RCC 7860 (cell line): ENCODE results near the gene WEE2.
"Not testable (repeated sequence)": the region's sequence is repeated elsewhere in the genome, so short reads cannot be mapped to it uniquely, and the experiment has no call there.

Source experiments
- DNase-seq: peaks from one replicate; pipeline ENCODE4 v3.0.0-alpha.2; 2015; ENCODE audit warnings: low spot score
- FAIRE-seq: peaks from 2 replicates; lab custom pipeline; 2012; peaks lifted over from hg19 to GRCh38; lab: Jason Lieb, UNC

WEE2 gene

DNA sequence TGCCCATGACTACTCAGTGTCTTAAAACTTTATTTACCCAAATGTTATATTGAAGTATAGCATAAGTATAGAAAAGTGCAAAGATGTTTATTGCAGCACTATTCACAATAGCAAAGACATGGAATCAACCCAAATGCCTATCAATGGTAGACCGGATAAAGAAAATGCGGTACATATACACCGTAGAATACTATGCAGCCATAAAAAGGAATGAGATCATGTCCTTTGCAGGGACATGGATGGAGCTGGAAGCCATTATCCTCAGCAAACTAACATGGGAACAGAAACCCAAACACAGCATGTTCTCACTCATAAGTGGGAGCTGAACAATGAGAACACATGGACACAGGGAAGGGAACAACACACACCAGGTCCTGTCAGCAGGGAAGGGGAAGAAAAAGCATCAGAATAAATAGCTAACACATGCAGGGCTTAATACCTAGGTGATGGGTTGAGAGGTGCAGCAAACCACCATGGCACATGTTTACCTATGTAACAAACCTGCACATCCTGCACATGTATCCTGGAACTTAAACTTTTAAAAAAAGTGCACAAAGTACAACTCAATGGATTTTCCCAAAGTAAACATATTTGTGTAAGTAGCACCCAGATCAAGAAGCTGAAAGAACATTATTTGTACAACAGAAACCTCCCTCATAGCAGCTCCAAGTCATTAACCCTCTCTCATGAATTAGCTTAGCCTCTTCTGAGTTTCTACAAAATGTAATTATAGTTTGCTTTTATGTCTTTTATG lies 18.9 kb upstream of the WEE2 start:
- FAIRE-seq, DNase-seq: not testable (repeated sequence)

DNA sequence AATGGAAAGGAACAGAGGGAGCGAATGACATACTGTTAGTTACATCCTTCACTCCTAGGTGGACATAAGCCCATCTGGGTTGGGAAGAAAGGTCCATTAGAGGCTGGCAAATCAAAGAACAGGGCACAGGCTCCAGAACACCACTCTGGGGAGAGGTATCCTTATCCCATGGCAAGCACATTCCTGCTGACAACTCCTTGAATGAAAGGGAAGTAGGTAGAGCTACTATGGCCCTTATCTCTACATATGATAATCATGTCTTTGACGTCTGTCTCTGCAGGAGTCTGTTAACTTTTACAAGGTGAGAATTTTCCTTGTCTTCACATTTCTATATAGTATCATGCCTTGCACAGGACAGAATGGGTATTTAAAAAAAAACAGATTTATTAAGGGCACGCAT lies 16.6 kb upstream of the WEE2 start:
- FAIRE-seq: no peak
- DNase-seq: no peak

DNA sequence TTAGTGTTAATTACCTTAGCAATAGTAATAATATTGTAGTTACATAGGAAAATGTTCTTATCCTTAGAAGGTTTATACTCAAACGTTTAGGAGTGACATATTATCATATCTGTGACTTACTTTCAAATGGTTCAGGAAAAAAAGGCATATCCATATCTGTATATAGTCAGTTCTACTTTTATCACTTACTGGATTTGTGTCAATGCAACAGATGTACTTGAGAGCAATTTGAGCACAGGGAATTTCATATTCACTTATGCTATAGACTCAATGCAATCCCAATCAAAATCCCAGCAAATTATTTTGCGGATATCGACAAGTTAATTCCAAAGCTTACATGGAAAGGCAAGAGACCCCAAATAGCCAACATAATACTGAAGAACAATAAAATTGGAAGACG lies 16.2 kb upstream of the WEE2 start:
- DNase-seq: no peak

DNA sequence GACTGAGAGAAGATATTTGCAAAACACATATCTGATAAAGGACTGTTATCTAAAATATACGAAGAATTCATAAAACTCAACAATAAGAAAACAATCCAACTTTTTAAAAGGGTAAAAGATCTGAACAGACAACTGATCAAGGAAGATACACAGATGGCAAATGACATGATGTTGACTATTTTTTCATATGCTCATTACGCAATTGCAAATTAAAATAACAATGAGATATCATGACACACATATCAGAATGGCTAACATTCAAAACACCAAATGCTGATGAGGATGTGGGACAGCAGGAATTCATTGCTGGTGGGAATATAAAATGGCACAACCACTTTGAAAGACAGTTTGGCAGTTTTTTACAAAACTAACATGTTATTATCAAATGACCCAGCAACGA lies 15.1 kb upstream of the WEE2 start:
- FAIRE-seq (peak; percentile 5), DNase-seq (no peak)

More for the DNA sequence above, 16.2 kb upstream of the WEE2 start:
- no peak for FAIRE-seq

DNA sequence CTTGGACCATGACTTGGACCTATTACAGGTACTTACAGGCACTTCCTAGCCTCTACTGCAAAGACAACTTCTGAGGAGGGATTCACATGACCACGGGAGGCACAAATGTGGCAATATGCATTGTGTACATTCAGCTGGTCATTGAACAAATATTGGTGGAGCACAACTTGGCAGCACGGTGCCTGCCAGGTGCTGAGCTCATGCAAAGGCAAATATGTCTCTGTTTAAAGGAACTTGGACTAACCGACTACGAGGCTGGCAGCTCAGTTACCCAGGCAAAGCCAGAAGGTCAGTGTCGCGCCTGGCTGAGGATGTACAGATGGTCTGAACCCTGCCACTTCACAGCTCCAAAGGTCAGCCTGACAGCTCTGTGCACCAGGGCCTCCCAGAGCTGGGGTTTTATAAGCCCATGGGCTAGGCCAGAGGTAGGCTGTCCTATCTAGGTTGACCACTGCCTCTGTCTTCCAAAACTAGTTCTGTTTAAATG lies 12.3 kb upstream of the WEE2 start:
- FAIRE-seq (peak; percentile 83), DNase-seq (peak; percentile 68)

DNA sequence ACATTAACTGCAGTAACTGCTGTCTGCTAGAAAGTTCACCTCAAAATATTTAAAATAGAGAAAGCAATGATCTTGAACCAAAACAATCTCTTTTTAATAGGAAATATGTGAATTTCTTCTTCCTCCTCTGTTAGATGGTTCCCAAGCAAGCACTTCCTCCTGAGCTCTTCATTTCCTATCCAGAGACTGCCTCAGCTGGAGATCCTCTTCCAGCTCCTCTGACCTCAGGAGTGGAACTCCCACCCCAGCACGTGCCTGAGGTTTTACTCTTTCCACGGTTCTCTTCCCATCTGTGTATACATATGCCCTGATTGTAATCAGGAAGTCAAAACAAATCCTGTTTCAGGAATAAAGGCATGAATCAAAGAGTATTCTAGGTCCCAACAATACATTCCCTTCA lies 11.8 kb upstream of the WEE2 start:
- FAIRE-seq: no peak

DNA sequence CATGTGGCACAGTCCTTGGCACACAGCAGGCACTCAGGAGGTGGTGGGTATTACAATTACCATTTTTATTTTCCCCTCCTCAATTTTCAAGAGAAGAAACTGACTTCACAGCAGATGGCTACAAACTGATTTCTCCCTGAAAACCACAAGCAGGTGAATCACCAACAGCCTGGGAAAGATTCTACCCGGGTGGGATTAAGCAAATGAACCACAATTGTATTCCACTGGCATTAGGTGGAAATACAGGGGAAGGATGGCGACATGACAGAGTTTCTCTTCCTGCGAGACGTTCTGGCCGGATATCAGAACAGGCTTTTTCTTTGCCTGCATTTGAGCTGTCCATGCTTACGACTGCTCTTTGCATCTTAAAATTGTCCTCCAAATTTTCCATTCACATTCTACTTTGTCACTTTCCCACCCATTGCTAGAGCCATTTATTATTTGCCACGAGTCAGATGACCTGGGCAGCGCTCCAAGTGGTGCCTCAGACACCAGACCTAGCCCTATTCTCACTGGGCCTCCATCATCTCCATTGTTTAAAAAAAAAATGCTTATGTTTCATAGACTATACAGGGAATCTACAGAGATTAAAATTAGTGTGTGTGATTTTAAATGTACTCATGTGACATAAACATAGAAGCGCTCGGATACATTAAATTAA lies 10.8 kb upstream of the WEE2 start:
- FAIRE-seq (peak; percentile 98), DNase-seq (peak; percentile 84)

More for the DNA sequence above, 11.8 kb upstream of the WEE2 start:
- DNase-seq: no peak

DNA sequence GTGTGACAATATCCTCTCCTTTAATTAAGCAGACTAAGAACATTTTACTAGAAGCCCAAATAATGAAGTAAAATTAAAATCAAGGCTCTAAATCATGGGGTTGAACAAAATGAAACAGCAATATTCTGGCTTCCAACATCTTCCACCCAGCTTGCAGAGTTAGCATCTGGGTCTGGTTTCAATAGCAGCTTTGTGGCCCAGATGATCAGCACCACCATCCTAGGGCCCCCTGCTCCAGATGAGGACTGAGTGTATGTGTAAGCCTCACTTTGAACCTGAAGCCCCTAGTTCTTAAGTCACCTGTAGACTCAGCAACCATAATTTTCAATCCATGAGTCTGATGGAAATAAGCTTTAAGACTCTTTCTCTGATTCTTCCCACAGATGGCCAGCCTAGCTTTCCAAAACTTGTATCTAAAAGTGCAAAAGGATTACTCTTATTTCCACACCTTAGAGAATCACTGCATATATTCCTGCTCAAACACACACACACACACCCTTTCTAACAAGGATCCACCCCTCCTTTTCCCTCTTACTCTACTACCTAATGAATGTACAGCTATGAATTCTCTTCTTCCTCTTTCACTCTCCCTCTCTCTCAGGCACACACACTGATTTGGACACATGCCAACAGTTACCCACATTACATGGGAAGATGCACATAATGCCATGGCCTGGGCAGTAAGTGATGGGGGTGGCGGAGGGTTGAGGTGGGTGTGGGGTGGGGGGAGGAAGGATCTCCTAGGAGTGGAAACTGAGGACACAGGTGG lies 9.7 kb upstream of the WEE2 start:
- DNase-seq: peak; percentile 41
- FAIRE-seq: no peak

DNA sequence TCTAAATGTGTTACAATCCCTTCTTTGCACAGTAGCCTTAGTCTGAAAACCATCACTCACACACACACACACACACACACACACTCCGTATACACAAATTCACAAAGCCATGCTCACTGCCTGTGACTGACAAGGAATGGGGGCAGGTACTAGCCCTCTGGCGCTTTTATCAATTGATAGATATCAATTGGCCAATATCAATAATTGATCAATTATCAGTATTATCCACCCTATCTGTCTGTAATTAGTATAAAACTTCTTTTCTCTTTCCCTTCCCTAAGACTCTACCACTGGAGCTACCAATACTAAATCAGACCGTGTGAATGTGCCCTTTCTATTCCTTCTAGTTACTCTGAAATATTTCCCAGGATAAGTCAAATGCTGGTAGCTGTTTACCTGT lies 8.3 kb upstream of the WEE2 start:
- FAIRE-seq (no peak), DNase-seq (no peak)

DNA sequence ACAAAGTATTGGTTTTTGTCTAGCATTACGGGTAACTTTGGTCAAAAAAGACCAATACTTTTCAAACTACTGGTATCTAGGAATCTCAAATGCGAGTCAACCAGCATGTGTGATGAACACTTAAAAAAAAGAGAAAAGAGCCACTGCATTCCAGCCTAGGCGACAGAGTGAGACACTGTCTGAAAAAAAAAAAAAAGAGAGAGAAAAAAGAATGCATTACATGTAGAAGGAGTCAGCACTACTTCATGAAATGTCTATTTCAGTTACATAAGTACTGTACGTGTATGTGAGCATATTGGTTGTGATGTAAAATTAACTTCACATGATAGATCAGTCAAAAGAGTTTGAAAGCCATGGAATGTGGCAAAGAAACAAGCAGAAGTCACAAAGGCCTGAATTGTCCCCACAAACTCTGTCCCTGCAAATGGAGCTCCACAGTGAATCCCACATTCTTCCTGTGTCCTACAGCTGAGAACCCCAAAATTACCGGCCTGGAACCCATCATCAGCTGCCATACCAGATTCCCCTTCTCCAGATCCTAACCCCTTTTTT lies 7.8 kb upstream of the WEE2 start:
- no peak for DNase-seq
- FAIRE-seq: no peak

DNA sequence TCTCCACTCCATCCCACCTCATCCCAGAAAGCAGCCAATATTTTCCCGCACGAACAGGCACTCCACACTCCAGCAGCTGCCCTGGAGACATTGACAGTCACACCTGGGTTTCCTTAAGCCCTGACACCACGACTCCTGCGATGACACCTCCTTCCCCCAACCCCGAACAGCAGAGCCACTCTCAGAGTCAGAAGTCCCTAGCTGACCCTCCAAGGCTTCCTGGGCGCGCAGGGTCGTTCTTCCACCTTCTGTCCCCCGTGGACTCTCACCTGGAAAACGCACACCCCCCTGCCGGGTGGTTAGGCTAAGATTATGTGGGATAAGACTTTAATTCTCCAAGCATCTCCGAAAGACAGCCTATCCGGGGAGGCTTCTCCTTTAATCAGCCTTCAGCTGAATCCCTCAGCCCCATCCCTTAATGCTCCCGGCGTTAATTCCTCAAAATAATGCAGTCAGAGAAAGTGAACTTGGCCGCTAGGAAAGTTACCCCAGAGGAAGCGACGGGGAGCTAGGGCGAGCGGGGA lies 7.2 kb upstream of the WEE2 start:
- no peak for DNase-seq
- FAIRE-seq: no peak

DNA sequence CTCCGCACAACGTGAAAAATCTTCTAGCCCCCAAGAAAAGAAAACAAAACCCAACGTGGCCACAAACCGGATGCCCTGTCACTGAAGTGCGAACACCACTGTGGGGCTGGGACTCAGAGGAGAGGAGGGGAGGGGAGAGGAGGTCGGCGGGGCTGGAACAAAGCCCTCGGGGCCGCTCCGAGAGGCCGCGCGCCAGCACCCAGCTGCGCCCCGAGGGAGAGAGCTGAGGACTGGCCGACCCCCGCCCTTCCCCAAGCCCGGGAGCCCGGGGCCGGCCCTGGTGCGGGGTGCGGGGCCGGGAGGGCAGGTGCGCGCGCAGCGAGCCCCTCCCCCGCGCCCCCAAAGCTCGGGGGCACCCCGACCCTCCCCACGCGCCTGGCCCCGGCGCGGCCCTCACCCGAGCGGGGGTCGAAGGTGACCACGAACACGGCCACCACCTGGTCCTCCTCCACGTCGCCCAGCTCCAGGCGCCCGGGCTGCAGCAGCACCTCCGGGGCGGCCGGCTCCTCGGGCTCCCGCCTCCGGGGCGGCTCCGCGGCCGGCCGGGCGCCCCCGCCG lies 6.6 kb upstream of the WEE2 start:
- no peak for FAIRE-seq
- DNase-seq: peak; percentile 27

DNA sequence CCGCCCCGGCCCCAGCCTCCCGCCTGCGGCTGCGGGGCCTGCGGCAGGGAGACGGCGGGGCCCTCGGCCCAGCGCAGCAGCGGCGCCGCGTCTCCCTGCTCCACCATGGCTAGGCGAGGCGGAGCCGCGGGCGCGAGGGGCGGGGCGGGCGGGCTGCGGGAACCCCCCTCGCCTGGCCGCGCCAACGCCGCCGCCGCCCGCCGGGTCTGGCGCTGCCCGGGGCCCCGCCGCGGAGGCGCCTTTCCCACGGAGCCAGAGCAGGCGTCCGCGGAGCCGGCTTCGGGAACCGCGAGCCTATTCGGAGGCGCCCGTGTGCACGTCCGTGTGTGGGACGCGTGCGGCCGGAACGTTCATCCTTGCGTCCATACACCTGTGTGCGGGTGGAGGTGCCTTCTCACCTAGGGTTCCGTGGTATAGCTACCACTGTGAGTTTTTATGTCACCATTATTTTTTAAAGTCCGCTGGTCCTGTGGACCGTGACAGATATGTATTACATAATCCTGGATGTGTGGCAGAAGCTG lies 6.0 kb upstream of the WEE2 start, which contains the start of gene DENND11:
Gene DENND11 (minus strand): TSS at position 120 of the 521 bp plus-strand sequence. CDS start 13 bp downstream, at position 107.
- DNase-seq (no peak), FAIRE-seq (no peak)

DNA sequence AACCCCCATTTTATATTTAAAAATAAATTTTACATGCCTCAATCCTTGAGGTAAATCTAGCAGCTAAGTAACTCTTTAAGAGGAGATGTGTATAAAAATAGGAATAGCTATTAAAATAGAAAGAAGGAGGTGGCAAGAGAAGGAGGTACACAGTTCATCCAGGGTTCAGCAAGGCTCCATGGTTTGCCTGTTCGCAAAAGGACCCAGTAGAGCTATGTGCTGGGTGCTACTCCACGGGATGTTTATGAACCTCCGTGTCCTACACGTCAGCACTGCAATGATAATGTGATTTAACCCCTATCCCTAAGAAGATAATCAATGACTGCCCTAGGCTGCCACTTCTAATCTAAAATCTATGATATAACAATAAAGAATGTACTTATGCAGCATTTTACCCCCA lies 5.3 kb upstream of the WEE2 start:
- no peak for FAIRE-seq

DNA sequence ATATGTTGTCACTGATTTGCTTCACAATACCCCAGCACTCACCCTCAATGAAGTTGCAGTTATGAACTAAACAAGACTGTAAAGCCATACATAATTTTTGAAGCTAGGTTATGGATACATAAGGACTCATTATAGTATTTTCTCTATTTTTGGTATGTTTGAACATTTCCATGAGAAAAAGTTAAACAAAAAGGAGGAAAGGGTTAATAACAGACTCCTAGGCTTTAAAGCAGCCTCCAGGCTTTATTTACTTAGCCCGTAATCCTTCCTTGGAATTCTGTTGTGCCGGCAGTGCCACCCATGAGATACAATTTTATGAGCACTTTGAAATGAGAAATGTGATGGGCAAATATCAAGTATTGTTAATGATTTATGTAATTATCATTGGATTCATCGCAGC lies 4.0 kb upstream of the WEE2 start:
- no peak for DNase-seq
- FAIRE-seq: no peak

More for the DNA sequence above, 5.3 kb upstream of the WEE2 start:
- DNase-seq: no peak

DNA sequence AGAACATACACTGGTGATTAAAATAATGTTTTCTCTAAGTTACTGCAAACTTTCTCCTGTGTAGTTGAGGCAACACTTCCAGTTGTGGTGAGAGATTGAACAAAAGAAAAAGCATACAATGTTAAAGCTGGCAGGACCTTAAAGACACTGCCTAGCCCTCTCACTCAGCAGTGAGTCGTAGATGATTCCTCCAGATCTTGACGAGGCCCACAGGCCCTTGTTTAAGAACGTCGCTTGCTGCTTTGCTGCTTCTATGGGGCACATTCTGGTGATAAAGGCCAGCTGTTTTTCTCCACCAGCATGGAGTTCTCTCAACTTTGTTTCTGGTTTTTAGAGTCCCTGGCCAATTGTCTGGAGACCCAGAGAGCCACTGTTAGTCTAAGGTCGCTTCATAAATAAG lies 3.4 kb upstream of the WEE2 start:
- FAIRE-seq: no peak
- no peak for DNase-seq

DNA sequence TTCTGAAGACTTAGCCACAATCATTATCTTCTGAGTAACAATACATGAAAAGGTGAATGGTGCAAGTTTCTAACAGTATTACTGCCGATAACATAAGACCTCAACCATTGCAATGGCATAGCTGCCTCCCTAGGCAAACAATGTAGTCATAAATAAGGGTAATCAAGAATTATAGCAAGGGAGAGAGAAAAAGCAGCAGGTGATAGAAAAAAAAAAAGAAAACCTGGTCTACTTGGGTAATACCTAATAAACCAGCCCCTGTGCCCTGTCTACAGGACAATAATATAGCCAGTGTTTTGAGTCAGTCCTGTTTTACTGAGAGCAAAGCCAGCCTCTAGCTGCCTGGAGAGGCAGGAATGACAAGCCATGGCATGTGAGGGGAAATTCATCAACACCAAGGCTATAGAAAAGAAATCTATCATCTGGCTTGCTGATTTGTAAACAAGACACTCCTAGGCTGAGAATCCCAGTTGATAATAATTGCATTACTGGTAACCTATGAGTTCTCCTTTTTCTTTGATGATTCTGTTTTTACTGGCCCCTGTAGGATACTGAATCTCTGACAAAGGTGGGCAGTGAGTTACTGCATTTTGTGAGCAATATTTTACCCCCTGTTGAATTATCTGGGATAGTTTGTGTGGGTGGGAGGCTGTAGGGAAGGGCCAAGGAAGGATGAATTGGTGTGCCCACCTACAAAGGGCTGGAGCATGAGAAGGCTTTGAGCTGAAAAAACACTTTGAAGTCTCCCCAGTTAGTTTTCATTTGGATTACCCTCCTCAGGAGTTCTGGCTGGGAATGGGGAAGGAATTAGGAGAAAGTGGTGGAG lies 1.7 kb upstream of the WEE2 start:
- FAIRE-seq (no peak), DNase-seq (no peak)

DNA sequence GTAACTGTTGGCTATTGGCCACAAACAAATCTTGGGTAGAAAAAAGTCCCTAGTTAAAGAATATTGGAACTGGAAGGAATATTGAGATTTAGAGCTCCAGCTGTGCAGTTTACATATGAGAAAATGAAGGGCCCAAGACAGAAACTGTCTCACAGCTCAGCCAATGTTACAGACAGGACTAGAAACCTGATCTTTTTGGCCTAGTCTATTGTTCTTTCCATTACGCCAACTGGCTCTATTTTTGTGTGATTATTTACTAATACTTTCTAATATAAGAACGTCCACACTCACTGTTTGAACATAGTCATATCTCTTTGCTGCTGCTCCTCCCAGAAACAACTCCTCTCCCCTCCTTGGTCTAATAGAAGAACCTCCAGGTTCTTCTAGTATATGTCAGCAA lies 1.2 kb downstream of the WEE2 start:
- DNase-seq (no peak), FAIRE-seq (no peak)

DNA sequence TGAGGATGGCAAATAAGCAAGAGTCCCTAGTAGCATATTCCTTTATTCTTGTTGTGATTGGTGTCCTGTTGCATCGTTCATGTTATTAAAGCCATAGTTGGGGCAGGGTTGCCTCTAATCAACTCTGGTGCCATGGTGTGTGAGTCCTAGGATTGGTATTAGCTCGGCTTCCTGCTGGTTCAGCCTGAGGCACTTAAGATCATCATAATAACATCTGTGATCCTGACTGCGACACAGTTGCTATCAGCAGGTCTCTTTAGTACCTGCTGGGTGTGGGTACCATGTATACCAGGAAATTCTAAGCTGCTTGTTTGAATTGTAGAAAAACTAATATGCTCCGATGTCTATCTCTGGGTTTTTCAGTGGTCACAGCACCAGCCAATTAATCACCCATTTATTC lies 1.6 kb downstream of the WEE2 start:
- FAIRE-seq (no peak), DNase-seq (no peak)

DNA sequence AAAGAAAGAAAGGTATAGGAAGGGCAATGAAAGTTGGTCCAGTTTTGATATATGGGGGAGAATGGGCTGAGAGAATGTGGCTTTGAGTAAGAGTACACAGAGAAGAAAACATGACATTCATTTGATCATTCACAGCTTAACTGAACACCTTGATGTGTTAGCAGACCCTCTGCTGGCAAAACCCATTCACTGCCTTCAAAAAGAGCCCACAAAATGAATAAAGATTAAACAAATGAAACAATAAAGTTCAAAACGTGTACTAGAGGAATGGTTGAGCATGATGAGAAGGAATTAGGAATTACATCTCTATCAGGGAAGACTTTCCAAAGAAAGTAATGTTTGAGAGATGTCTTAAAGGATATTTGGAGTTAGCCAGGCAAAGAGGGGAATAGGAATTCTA lies 2.1 kb downstream of the WEE2 start:
- no peak for FAIRE-seq
- no peak for DNase-seq
